IMR-90 (cell line): ENCODE measurements around the gene CDC6. TPM values are rescaled to one million over a fixed set of nuclear protein-coding genes. Genes with fewer than 3 reads are reported as not detected.

Experiments used
- BHLHE40 ChIP-seq: fragments of 150-350 bp; IDR thresholded peaks from 2 replicates; pipeline ENCODE4 v1.6.1; 2016; ENCODE audit warnings: mild to moderate bottlenecking, low read depth, low read length
- CEBPB ChIP-seq: IDR thresholded peaks from 2 replicates; pipeline ENCODE4 v1.6.1; 2012; ENCODE audit warnings: low read depth, low read length, improper control_type of control experiment
- FOS ChIP-seq: fragments of 150-350 bp; IDR thresholded peaks from 2 replicates; pipeline ENCODE4 v1.6.1; 2016; ENCODE audit warnings: low read depth, low read length
- MAZ ChIP-seq: IDR thresholded peaks from 2 replicates; pipeline ENCODE4 v1.6.1; 2012; ENCODE audit warnings: low read depth, mild to moderate bottlenecking, low read length, improper control_type of control experiment, moderate library complexity, borderline replicate concordance
- MXI1 ChIP-seq: IDR thresholded peaks from 2 replicates; pipeline ENCODE4 v1.6.1; 2012; ENCODE audit warnings: low read depth, mild to moderate bottlenecking, low read length, moderate library complexity, borderline replicate concordance
- POLR2A ChIP-seq: IDR thresholded peaks from 2 replicates; pipeline ENCODE4 v1.6.1; 2012; ENCODE audit warnings: mild to moderate bottlenecking, low read depth, low read length
- RAD21 ChIP-seq: IDR thresholded peaks from 2 replicates; pipeline ENCODE4 v1.6.1; 2012; ENCODE audit warnings: low read length, improper control_type of control experiment
- USF2 ChIP-seq: fragments of 150-350 bp; IDR thresholded peaks from 2 replicates; pipeline ENCODE4 v1.6.1; 2017; ENCODE audit warnings: mild to moderate bottlenecking, antibody characterized with exemption, low read length, low read depth
- polyA plus RNA-seq, 3 experiments: library from polyadenylated mRNA; depleted of rRNA; stranded (reverse); fragments of >200 nt; gene quantifications; 2 replicates each; pipeline ENCODE4 v1.2.3, GENCODE V29; 2012; ENCODE audit warnings: low replicate concordance in 1 of 3
- total RNA-seq: library from RNA; depleted of rRNA; stranded (reverse); fragments of >200 nt; gene quantifications from 2 replicates; pipeline ENCODE4 v1.2.3, GENCODE V29; 2012

CDC6 gene
- total and polyA plus RNA-seq, 2 of the 4 experiments (the other 2 are of a cell fraction) = 15.3 to 25.6 TPM

GRCh38 chr17:40352237-40352778 lies 64.6 kb downstream of the CDC6 start (continued):
- TF ChIP-seq USF2 (no peak), BHLHE40 (no peak), MAZ (no peak), CEBPB (no peak), RAD21 (no peak), POLR2A (no peak), MXI1 (no peak), FOS (no peak)
